Activated T-helper 1 cell treated with Interleukin-2 at 50 U/mL for 16 hours (primary cell): ENCODE results near the gene SLC35G6.
"Not testable (repeated sequence)": the region's sequence is repeated elsewhere in the genome, so short reads cannot be mapped to it uniquely, and the experiment has no call there.

Experiments
- DNase-seq: peaks from one replicate; pipeline ENCODE4 v3.0.0-alpha.2; 2020; ENCODE audit warnings: low read depth

The SLC35G6 gene

DNA sequence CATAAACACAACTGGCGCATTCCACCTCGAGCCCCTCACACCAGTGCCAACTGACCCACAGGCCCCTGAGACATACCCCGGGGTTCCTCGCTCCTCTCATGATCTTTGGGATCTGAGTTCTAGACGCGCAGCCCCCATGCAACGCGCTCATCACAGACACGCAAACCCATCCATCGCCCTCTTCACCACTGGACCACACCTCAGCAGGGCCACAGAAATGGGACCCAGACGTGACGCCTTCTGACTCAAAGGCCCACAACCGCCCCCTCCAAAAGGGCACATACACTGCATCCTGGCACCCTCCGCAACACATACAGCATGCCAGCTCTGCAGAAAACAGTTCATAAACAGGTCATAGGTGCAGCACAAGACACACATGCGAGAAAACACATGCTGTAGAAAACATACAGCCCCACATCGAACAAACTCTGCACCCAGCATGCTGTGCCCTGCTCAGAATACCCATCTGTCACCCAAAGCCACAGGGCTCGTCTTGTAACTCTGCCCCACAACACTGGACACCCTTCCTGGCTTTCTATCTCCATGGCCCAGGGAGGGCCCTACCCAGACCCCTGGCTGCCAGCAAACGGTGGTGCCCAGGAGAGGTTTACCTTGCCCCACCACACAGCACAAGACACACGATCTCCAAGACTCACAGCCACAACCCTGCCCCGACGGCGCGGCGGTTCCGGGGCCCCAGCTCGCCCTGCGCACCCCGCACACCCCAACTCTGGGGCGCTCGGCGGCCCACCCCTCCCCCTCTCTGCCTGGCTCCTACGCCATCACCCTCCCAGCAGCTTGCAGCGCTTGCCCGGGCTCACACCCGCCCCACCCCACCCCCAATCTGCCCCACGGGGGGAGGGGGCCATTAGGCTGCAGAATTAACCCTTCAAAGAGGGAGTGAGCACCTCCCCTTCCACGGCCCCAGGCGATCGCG, 2.7 kb upstream of the SLC35G6 start:
- peak; percentile 54 for DNase-seq

DNA sequence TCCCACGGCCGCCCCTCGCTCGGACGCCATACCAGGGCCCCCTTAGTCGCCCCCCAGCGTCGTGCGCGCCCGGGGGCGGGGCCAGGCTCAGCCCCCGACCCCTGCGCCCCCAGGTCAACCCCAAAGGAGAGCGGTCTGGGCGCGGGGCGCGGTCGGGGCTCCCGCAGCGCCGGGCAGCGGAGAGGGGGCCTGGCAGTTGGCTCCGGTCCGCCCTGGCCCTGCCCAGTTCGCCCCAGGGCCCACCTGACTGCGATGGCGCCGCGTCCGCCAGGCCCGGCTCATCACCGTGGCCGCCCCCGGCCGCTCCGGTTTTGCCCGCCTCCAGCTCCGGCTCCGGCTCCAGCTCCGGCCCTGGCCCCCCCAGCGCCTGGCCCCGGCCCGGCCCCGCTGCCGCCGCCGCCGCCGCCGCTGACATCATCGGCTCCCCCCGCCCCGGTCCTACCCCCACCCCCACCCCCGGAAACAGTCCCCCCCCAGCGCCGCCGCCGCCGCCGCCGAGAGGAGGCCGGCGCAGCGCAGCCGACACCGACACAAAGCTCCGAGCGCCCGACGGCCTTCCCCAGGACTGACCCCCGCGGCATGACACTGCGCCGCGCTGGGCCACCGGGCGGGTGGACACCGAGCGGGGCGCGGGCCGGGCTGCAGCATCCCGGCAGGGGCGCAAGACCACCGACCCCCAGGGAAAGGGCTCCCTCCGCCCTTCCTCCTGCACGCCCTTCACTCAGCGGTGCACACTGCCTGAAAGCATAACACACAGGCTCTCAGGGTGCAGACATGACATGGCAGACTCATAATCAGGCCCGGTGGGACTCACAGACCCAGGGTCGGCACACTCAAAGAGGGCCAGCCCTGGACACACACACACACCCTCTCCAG, 1.8 kb upstream of the SLC35G6 start, which contains the start of gene ZBTB4:
ZBTB4 (minus strand) TSS at position 419 of the 876 bp plus-strand sequence. CDS start 12,830 bp downstream, outside the sequence.
- DNase-seq: peak; percentile 65

DNA sequence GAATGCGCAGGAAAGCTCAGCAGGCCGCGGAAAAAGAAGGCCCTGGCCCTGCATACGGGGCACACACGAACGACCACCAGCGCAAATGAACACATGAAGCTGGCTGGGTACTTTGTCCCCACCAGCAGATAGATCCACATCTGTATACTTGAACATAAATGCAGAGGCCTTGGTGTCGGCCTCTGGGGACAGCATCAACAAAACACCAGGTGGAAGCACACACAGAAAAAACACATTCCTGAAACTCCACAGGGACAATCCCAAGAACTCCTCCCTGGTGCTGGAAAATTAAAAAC, 1.2 kb upstream of the SLC35G6 start:
- DNase-seq: no peak

DNA sequence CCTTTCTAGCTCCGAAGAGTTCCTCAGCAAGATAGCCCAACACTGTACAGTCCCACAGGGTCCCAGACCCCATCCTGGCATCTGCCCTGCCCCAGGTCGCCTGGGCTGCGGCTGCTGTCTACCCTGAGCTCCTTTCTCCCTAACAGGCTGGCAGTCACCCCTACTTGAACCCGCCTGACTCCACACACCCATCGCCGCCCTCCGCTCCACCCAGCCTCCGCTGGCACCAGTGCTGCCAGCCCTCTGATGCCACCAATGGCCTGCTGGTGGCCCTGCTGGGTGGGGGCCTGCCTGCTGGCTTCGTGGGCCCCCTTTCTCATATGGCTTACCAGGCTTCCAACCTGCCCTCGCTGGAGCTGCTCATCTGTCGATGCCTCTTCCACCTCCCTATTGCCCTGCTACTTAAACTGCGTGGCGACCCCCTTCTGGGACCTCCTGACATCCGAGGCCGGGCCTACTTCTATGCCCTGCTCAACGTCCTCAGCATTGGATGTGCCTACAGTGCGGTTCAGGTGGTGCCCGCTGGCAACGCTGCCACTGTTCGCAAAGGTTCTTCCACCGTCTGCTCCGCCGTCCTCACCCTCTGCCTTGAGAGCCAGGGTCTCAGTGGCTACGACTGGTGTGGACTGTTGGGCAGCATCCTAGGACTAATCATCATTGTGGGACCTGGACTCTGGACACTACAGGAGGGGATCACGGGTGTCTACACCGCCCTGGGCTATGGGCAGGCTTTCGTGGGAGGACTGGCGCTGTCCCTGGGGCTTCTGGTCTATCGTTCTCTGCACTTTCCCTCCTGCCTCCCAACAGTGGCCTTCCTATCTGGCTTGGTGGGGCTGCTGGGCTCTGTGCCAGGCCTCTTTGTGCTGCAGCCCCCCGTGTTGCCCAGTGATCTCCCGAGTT, 846 bp downstream of the SLC35G6 start:
- not testable (repeated sequence) for DNase-seq

DNA sequence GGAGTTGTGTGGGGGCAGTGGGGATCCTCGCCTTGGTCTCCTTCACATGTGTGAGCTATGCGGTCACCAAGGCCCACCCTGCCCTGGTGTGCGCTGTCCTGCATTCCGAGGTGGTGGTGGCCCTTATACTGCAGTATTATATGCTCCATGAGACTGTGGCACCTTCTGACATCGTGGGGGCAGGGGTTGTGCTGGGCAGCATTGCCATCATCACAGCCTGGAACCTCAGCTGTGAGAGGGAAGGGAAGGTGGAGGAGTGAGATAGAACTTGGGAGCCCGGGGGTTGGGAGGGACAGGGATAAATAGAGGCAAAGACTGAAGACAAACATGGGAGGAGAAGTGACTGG, 1.5 kb downstream of the SLC35G6 start:
- DNase-seq: not testable (repeated sequence)

DNA sequence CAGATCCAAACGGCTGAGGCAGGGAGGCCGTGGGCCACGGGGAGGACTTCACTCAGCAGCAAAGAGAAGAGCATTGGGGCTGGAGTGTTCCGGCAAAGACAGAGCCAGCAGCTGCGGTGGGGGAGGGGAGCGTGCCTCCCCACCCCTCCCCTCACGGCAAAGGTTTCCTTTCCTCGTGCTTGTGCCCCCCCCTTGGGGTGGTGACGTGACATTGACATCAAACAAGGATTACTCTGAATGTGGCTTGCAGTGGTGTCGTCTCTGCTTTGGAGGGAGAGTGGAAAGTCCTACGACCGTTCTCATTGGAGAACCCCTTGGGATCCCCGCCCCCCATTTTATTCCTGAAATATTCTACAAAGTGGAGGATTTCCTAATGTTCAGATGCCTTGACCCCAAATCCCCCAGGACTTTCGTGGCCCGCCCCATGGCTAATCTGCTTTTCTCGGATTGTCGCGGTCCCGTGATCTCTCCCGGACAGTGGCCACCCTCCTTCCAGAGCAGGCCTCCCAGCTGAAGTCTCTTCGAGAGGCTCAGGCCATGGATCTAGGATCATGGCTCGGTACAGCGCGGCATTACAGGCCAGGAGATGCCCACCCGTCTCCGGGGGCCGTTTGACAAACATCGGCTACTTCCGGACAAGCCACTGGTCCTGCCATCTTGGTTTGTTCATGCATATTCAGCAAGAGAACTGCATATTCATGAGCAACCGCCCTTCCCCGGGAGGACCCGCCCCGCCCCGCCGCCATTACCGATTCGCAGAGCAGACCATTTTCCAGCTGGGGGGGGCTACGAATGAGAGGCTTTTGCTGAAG, 2.2 kb downstream of the SLC35G6 start:
- peak; percentile 88 for DNase-seq

DNA sequence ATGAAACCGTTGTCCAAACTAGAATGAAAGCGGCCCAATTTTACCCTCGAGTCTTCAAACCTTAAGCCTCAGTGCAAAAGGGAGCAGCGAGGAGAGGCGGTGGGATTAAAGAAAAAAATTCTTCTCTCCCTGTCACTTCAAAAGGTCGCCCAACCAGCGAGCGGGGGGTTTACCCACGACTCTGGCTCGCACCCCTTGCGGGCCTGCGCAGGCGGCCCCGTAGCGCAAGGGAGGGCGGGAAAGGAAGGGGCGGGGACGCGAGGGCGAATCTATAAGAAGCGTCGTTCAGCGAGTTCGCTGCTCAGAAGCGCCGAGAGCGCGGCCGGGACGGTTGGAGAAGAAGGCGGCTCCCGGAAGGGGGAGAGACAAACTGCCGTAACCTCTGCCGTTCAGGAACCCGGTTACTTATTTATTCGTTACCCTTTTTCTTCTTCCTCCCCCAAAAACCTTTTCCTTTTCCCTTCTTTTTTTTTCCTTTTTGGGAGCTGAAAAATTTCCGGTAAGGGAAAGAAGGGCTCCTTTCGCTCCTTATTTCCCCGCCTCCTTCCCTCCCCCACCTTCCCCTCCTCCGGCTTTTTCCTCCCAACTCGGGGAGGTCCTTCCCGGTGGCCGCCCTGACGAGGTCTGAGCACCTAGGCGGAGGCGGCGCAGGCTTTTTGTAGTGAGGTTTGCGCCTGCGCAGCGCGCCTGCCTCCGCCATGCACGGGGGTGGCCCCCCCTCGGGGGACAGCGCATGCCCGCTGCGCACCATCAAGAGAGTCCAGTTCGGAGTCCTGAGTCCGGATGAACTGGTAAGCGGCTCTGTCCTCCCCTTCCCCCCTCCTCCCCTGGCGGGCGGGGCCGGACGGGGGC, 3.0 kb downstream of the SLC35G6 start, which contains the start of gene POLR2A:
POLR2A (plus strand) TSS at position 300 of the 852 bp plus-strand sequence.
- peak; percentile 97 for DNase-seq

DNA sequence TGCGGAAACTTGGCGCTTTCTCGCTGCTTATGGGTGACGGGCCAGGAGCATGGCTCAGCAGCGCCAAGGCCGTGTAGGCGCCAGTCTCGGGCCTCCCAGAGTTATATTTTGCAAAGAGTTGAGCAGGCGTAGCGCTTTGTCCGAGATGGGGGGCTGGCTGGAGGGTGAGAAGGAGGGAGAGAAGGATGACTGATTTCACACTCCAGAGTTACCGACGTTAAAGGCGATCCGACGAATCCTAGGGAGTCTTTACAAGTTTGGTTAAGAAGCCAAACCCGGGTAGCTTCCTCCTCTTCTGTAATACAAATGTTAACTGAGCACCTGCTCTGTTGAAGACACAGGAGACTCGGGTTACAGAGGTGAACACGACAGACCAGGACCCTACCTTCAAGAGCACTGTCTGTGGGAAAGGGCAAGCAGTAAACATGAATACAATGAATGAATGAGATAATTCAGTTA, 3.7 kb downstream of the SLC35G6 start:
- DNase-seq: no peak

DNA sequence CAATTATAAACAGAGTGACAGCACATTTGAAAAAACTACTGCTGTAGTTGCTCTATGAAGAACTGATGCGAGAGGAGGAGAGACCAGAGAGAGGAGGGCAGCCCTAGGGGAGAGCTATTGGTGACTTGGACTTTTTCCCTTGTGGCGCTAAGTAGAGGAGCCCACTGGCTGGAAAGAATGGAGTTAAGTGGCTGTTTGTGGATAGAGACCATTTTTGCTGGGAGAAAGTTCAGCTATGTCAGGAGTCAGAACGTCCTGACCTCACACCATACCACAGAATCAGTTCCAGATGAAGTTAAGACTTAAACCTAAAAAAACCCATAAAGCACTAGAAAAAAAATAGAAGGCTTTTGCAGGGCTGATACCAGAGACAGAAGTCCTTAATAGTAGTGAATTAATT, 4.9 kb downstream of the SLC35G6 start:
- no peak for DNase-seq

DNA sequence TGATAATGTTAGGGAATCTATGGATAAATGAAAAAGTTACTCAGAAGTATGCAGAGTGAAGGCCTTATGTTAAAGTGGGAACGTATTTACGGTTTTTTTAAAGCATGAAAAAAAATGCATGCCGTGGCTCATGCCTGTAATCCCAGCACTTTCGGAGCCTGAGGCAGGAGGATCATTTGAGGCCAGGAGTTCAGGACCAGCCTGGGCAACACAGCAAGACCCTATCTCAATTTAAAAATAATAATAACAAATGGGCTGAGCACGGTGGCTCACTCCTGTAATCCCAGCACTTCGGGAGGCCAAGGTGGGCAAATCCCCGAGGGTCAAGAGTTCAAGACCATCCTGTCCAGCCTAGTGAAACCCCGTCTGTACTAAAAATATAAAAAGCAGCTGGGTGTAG, 8.9 kb downstream of the SLC35G6 start:
- no peak for DNase-seq

DNA sequence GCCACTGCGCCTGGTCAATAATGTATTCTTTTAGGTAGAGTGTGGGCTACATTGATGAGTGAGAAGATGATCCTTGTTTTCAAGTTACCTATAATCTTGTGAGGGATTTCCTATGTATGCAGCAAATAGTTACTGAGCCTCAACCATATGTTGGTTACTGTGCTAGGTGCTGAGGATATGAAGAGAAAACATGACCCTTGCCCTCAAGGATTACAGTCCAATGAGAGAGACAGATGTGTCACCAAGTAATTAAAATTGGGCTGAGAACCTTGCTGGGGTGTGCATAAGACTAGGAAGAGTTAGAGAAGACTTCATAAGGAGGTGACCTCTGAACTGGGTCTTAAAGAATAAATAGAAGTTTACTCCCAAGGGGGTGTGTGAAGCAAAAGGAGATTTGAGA, 10.3 kb downstream of the SLC35G6 start:
- no peak for DNase-seq

DNA sequence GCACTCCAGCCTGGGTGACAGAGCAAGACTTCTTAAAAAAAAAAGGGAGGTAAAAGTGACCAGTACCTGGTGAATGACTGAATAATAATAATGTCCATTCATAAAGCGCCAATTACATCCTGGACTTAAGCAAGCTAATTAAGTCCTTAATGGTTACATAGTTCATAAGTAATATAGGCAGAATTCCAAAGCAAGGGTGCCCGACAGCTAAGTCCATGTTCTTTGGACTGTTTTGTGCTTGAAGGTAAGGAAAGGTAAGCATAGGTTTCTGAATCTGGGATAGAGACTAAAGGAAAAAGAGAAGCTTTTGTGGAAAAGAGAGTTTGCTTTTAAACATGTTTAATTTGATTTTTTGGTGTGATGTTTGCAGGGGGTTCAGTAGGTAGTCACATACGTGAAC, 12.7 kb downstream of the SLC35G6 start:
- DNase-seq: no peak

DNA sequence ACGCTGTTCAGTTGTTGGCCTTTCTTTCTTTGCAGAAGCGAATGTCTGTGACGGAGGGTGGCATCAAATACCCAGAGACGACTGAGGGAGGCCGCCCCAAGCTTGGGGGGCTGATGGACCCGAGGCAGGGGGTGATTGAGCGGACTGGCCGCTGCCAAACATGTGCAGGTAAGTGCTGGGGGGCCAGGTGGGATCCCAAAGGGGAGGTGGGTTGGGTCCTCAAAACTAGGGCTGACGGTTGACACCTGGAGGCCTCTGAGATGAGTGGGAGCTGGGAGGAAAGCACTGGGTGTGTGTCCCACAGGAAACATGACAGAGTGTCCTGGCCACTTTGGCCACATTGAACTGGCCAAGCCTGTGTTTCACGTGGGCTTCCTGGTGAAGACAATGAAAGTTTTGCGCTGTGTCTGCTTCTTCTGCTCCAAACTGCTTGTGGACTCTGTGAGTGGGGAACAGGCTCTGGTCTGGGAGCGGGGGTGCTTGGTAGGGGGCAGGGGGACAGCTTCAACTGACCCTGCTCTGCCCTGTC, 14.7 kb downstream of the SLC35G6 start:
- DNase-seq: no peak

DNA sequence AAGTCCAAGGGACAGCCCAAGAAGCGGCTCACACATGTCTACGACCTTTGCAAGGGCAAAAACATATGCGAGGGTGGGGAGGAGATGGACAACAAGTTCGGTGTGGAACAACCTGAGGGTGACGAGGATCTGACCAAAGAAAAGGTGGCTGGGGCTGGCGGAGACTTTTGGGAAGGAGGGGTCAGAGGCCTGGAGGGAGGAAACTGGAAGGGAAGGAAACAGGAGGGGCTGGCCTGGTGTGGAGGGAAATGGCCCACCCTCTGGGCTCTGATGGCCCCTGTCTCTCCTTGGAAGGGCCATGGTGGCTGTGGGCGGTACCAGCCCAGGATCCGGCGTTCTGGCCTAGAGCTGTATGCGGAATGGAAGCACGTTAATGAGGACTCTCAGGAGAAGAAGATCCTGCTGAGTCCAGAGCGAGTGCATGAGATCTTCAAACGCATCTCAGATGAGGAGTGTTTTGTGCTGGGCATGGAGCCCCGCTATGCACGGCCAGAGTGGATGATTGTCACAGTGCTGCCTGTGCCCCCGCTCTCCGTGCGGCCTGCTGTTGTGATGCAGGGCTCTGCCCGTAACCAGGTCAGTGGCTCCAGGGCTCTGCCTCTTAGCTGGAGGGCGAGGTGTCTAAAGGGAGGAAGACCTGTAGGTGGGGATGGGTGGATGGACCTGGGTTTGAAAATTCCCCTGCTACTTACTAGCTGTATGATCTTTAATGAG, 15.4 kb downstream of the SLC35G6 start:
- DNase-seq: no peak

DNA sequence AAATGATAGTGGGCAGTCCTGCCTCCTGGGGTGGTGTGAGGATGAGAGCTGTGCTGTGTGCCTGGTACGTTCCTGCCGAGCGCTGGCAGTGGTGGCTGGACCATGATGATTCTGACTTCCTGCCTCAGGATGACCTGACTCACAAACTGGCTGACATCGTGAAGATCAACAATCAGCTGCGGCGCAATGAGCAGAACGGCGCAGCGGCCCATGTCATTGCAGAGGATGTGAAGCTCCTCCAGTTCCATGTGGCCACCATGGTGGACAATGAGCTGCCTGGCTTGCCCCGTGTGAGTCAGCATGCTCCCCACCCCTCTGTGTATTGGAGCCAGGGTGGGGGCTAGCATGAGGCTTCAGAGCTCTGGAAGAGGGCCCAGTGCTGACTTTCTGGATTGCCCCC, 16.0 kb downstream of the SLC35G6 start:
- DNase-seq: no peak

DNA sequence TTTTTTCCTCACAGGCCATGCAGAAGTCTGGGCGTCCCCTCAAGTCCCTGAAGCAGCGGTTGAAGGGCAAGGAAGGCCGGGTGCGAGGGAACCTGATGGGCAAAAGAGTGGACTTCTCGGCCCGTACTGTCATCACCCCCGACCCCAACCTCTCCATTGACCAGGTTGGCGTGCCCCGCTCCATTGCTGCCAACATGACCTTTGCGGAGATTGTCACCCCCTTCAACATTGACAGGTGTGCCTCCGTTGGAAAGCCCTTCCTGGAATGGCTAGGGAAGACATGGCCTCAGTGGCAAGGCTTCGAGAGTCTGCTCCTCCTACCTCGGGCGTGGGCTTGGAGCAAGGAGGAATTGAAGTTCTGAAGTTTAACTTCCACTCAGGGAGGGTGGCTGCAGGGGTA, 16.4 kb downstream of the SLC35G6 start:
- no peak for DNase-seq

DNA sequence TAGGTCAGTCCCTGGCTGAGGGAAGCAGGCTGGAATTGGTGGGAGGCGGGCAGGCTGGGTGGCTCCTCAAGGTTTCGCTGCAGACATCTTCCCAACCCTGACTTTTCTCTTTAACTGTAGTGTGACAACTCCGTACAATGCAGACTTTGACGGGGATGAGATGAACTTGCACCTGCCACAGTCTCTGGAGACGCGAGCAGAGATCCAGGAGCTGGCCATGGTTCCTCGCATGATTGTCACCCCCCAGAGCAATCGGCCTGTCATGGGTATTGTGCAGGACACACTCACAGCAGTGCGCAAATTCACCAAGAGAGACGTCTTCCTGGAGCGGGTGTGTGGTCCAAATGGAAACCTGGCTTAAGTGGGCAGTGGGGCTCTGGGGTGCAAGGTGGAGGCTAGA, 17.9 kb downstream of the SLC35G6 start:
- no peak for DNase-seq

DNA sequence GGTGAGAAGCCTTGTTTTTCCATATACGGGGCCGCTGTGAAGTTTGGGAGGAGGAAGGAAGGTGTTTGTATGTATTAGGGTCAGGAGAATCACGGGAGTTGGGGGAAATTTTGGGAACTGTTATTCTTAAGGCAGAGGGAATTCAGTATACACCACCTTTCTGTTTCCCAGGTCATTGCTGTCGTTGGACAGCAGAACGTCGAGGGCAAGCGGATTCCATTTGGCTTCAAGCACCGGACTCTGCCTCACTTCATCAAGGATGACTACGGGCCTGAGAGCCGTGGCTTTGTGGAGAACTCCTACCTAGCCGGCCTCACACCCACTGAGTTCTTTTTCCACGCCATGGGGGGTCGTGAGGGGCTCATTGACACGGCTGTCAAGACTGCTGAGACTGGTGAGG, 20.5 kb downstream of the SLC35G6 start:
- DNase-seq: no peak

DNA sequence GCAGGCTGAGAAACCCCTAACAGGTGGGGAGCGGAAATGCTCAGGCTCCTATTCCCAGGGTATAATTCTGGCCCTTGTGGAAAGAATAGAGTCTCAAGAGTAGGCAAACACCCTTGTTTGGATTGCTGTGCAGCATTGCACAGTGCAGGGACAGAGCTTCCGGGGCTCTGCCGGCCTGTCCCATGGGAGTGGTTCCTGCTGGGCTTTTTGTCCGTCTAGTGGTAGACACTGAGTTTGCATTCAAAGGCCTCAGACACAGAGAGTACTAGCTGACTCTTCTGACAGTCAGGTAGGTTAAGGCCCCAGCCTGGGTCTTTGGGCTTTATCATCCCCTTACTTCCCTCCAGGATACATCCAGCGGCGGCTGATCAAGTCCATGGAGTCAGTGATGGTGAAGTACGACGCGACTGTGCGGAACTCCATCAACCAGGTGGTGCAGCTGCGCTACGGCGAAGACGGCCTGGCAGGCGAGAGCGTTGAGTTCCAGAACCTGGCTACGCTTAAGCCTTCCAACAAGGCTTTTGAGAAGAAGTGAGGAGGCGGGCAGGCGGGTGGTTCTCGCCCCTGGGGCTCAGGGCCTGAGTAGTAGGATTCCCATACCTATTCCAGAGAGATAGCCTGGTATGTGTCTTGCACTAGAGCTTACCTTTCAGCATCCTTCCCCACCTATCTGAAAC, 21.1 kb downstream of the SLC35G6 start:
- DNase-seq: no peak
